OCI-LY1 (cell line): ENCODE data around the gene GAK.

Experiments
- EZH2 ChIP-seq: fragments of 200-600 bp; sonication (generic), shearing (Covaris generic); IDR thresholded peaks from 2 replicates; pipeline ENCODE4 v1.8.0; 2017; ENCODE audit warnings: borderline replicate concordance, mixed run types, mild to moderate bottlenecking, antibody characterized with exemption, low read length, moderate library complexity, mixed read lengths
- TF ChIP-seq, protein P1 (sequence below): fragments of 200-600 bp; sonication (generic), shearing (Covaris generic); IDR thresholded peaks from 2 replicates; pipeline ENCODE4 v1.5.1; 2017; ENCODE audit warnings: mild to moderate bottlenecking, antibody characterized with exemption, low read length, moderate library complexity, mixed read lengths

DNA sequence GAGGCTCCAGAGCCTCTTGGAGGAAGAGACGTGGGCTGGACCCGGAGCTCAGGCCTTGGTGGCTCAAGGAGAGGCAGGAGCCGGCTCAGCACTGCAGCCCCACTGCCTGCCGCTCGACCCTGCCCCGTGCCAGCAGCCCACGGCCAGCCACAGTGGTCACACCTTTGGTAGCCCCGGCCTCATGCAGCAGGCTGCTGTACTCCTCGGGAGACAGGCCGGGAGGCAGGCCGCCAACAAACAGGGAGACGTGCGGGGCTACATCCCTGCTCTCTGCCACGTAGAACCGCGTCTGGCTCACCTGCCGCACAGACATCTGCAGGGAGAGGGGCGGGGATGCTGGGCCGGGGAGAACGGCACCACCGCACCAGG is 33.6 kb upstream of the GAK start:
- TF ChIP-seq, protein P1, sequence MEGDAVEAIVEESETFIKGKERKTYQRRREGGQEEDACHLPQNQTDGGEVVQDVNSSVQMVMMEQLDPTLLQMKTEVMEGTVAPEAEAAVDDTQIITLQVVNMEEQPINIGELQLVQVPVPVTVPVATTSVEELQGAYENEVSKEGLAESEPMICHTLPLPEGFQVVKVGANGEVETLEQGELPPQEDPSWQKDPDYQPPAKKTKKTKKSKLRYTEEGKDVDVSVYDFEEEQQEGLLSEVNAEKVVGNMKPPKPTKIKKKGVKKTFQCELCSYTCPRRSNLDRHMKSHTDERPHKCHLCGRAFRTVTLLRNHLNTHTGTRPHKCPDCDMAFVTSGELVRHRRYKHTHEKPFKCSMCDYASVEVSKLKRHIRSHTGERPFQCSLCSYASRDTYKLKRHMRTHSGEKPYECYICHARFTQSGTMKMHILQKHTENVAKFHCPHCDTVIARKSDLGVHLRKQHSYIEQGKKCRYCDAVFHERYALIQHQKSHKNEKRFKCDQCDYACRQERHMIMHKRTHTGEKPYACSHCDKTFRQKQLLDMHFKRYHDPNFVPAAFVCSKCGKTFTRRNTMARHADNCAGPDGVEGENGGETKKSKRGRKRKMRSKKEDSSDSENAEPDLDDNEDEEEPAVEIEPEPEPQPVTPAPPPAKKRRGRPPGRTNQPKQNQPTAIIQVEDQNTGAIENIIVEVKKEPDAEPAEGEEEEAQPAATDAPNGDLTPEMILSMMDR: no peak
- TF ChIP-seq EZH2: no peak
